Measurements from ENCODE around the gene TEAD3. TPM values are rescaled to one million over a fixed set of nuclear protein-coding genes. Genes with fewer than 3 reads are reported as not detected.

The TEAD3 gene
- 10 to 100 TPM in 1 of 6 donors, 1 to 10 TPM in 5; 3.0 to 10.0 (median 4.1) TPM for total RNA-seq
- 1 to 10 TPM; 8.5 to 9.7 TPM for polyA plus RNA-seq

- Histone ChIP-seq H3K27me3 (no peaks in the 10 kb centered on the region), H3K36me3 (no peaks in the 10 kb centered on the region), H3K27ac (peak within 1 kb of the TSS; percentile 62 to 76 (median 72)), H3K9me3 (no peaks in the 10 kb centered on the region), H3K4me3 (peak within 1 kb of the TSS; percentile 65 to 88 (median 85)), H3K4me1 (peaks cover 0 to 5% (median 4%) of the 10 kb centered on the region in 3 donors)
- peak in 4 of 6 donors; percentile 55 to 84 (median 68) for DNase-seq
- WGBS, 2 donors = 0 to 1% methylated on average over 25 to 90 of the region's 98 CpGs
- ATAC-seq = peak; percentile 71 to 82 (median 74)
- TF ChIP-seq CTCF (IDR thresholded peaks at IDR 0.05) = no peak
- intact Hi-C loops (cut with DNase I) = no loop called here
- FAIRE-seq = no peak
These were observed at the start of gene TEAD3 for GRCh38 chr6:35496841-35497570. Gene TEAD3 (minus strand): TSS chr6:35497079.

- no peak for TF ChIP-seq CTCF (IDR thresholded peaks at IDR 0.05)
These were observed 48.0 kb upstream of the TEAD3 start for GRCh38 chr6:35544769-35545361.

GRCh38 chr6:35543459-35544193, 46.7 kb upstream of the TEAD3 start:
- ATAC-seq (no peak), DNase-seq (no peak), FAIRE-seq (no peak)
- 79 to 80% methylated on average over 16 of the region's 16 CpGs for WGBS, 2 donors
- Histone ChIP-seq H3K4me3 (no peak overlapping the region), H3K27ac (no peak overlapping the region), H3K9me3 (no peaks in the 10 kb centered on the region), H3K27me3 (no peaks in the 10 kb centered on the region), H3K4me1 (no peaks in the 10 kb centered on the region), H3K36me3 (no peaks in the 10 kb centered on the region)
- intact Hi-C loops (cut with DNase I) = no loop called here
- TF ChIP-seq CTCF (IDR thresholded peaks at IDR 0.05) = no peak

More at GRCh38 chr6:35544769-35545361, 48.0 kb upstream of the TEAD3 start:
- WGBS, 2 donors = 44 to 50% methylated on average over 12 to 13 of the region's 13 CpGs
- Histone ChIP-seq H3K4me1 (no peaks in the 10 kb centered on the region), H3K36me3 (no peaks in the 10 kb centered on the region), H3K9me3 (no peaks in the 10 kb centered on the region), H3K27ac (no peak overlapping the region), H3K4me3 (no peak overlapping the region), H3K27me3 (no peaks in the 10 kb centered on the region)
- ATAC-seq (no peak), DNase-seq (no peak), FAIRE-seq (no peak)
- intact Hi-C loops (cut with DNase I) = no loop called here

- Histone ChIP-seq H3K9me3 (no peaks in the 10 kb centered on the region), H3K27me3 (no peaks in the 10 kb centered on the region), H3K27ac (no peak overlapping the region), H3K4me1 (no peaks in the 10 kb centered on the region), H3K36me3 (no peaks in the 10 kb centered on the region), H3K4me3 (no peak overlapping the region)
- FAIRE-seq = no peak
- DNase-seq = no peak
- WGBS, 2 donors = 89 to 98% methylated on average over 2 of the region's 2 CpGs
- intact Hi-C loops (cut with DNase I) = no loop called here
- no peak for ATAC-seq
- no peak for TF ChIP-seq CTCF (IDR thresholded peaks at IDR 0.05)
These were observed 45.0 kb upstream of the TEAD3 start for GRCh38 chr6:35541836-35542235.
